Hepatocyte (in vitro differentiated cells): ENCODE data around the gene NARS2. TPM values are rescaled to one million over a fixed set of nuclear protein-coding genes. Genes with fewer than 3 reads are reported as not detected.

Experiments used
- DNase-seq: peaks from one replicate; pipeline ENCODE4 v3.0.0-alpha.2; 2016; ENCODE audit warnings: low spot score
- H2AFZ ChIP-seq: fragments of 200-600 bp; sonication (generic); 2 replicates; pipeline ENCODE4 v1.6.0; 2016; ENCODE audit warnings: antibody characterized with exemption, mild to moderate bottlenecking
- H3K27ac ChIP-seq: fragments of 200-600 bp; sonication (generic); 2 replicates; pipeline ENCODE4 v1.5.1; 2016; ENCODE audit warnings: mild to moderate bottlenecking
- H3K27me3 ChIP-seq: fragments of 200-600 bp; sonication (generic); 2 replicates; pipeline ENCODE4 v1.6.1; 2016
- H3K36me3 ChIP-seq: fragments of 200-600 bp; sonication (generic); replicated peaks from 2 replicates; pipeline ENCODE4 v1.5.1; 2016; ENCODE audit warnings: low read depth; ENCODE audit not compliant: insufficient read depth
- H3K4me1 ChIP-seq: fragments of 200-600 bp; sonication (generic); 2 replicates; pipeline ENCODE4 v1.5.1; 2016; ENCODE audit warnings: mild to moderate bottlenecking, moderate library complexity; ENCODE audit not compliant: insufficient read depth
- H3K4me2 ChIP-seq: fragments of 200-600 bp; sonication (generic); 2 replicates; pipeline ENCODE4 v1.6.0; 2016
- H3K4me3 ChIP-seq: fragments of 200-600 bp; sonication (generic); 2 replicates; pipeline ENCODE4 v1.5.1; 2016; ENCODE audit warnings: mild to moderate bottlenecking
- H3K79me2 ChIP-seq: fragments of 200-600 bp; sonication (generic); 2 replicates; pipeline ENCODE4 v1.6.0; 2017; ENCODE audit warnings: mild to moderate bottlenecking
- H3K9me2 ChIP-seq: fragments of 200-600 bp; sonication (generic); replicated peaks from 2 replicates; pipeline ENCODE4 v1.6.0; 2017; ENCODE audit warnings: mild to moderate bottlenecking; ENCODE audit not compliant: insufficient read depth
- H3K9me3 ChIP-seq: fragments of 200-600 bp; sonication (generic); 2 replicates; pipeline ENCODE4 v1.5.1; 2016; ENCODE audit warnings: low read depth, mild to moderate bottlenecking
- H4K20me1 ChIP-seq: fragments of 200-600 bp; sonication (generic); 2 replicates; pipeline ENCODE4 v1.6.0; 2016; ENCODE audit warnings: mild to moderate bottlenecking; ENCODE audit not compliant: insufficient read depth, poor library complexity, severe bottlenecking
- EZH2 ChIP-seq: fragments of 200-600 bp; sonication (generic); IDR thresholded peaks from 2 replicates; pipeline ENCODE4 v1.6.1; 2016; ENCODE audit warnings: antibody characterized with exemption, mild to moderate bottlenecking, borderline replicate concordance
- EZH2phosphoT487 ChIP-seq: fragments of 200-600 bp; sonication (generic); IDR thresholded peaks from one replicate; pipeline ENCODE4 v1.6.1; 2018; ENCODE audit warnings: antibody characterized with exemption, mild to moderate bottlenecking, low read depth, moderate library complexity; ENCODE audit not compliant: unreplicated experiment, severe bottlenecking
- WGBS: methylation state at CpG from one replicate; pipeline ENCODE4 v1.1.6; 2016; ENCODE audit warnings: low lambda C conversion rate; ENCODE audit errors: missing lambda C conversion rate; 5-methylcytosine and 5-hydroxymethylcytosine counted together
- polyA plus RNA-seq: library from polyadenylated mRNA; unstranded; fragments of >200 nt; fragmentation: Nextera tagmentation; extraction: Ambion mirVana; gene quantifications from 2 replicates; pipeline ENCODE4 v1.2.1, GENCODE V29; 2016
- total RNA-seq: library from RNA; depleted of rRNA; stranded (reverse); fragments of >200 nt; gene quantifications from 2 replicates; pipeline ENCODE4 v1.2.3, GENCODE V29; 2014
- TF ChIP-seq, protein P1 (sequence below): fragments of 200-600 bp; sonication (generic); IDR thresholded peaks from 2 replicates; pipeline ENCODE4 v1.5.1; 2016; ENCODE audit warnings: antibody characterized with exemption, mild to moderate bottlenecking; ENCODE audit not compliant: poor library complexity

NARS2 gene
- total and polyA plus RNA-seq, 2 experiments from 2014 or later: 17.5 to 19.1 TPM

GRCh38 chr11:78429209-78429608 lies 145.5 kb downstream of the NARS2 start:
- TF ChIP-seq EZH2phosphoT487 (no peak), EZH2 (no peak)
- TF ChIP-seq, protein P1, sequence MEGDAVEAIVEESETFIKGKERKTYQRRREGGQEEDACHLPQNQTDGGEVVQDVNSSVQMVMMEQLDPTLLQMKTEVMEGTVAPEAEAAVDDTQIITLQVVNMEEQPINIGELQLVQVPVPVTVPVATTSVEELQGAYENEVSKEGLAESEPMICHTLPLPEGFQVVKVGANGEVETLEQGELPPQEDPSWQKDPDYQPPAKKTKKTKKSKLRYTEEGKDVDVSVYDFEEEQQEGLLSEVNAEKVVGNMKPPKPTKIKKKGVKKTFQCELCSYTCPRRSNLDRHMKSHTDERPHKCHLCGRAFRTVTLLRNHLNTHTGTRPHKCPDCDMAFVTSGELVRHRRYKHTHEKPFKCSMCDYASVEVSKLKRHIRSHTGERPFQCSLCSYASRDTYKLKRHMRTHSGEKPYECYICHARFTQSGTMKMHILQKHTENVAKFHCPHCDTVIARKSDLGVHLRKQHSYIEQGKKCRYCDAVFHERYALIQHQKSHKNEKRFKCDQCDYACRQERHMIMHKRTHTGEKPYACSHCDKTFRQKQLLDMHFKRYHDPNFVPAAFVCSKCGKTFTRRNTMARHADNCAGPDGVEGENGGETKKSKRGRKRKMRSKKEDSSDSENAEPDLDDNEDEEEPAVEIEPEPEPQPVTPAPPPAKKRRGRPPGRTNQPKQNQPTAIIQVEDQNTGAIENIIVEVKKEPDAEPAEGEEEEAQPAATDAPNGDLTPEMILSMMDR: no peak
- H3K9me3 ChIP-seq: no peaks in the 10 kb centered on the region
- H2AFZ ChIP-seq: no peak overlapping the region
- H3K4me1 ChIP-seq: no peaks in the 10 kb centered on the region
- H4K20me1 ChIP-seq: no peaks in the 10 kb centered on the region
- no peak for DNase-seq
- H3K4me3 ChIP-seq: no peak overlapping the region
- H3K27me3 ChIP-seq: no peaks in the 10 kb centered on the region
- no peak overlapping the region for H3K27ac ChIP-seq
- no peaks in the 10 kb centered on the region for H3K36me3 ChIP-seq
- H3K9me2 ChIP-seq: no peaks in the 10 kb centered on the region
- H3K79me2 ChIP-seq: no peaks in the 10 kb centered on the region
- no peak overlapping the region for H3K4me2 ChIP-seq

DNA sequence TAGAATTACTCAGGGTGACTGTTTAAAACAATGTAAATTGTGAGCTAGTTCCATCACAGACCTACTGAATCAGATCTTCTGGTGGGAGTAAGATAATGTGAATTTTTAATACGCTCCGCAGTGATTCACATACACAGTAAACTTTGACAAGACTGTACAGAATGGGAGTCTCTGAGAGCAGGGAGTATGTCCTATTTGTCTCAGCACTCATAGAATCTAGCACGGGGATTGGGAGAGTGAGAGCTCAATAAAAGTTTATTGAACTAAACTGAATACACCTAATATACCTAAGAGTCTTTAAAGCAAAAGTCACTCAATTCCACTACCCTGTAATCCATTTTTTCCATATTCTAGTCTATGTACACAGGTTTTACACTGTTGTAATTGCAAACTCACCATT lies 145.9 kb downstream of the NARS2 start:
- Histone ChIP-seq H2AFZ (no peak overlapping the region), H3K36me3 (no peaks in the 10 kb centered on the region), H3K4me1 (no peaks in the 10 kb centered on the region), H3K79me2 (no peaks in the 10 kb centered on the region), H3K9me2 (no peaks in the 10 kb centered on the region), H4K20me1 (no peaks in the 10 kb centered on the region), H3K9me3 (no peaks in the 10 kb centered on the region), H3K4me3 (no peak overlapping the region), H3K4me2 (no peak overlapping the region), H3K27me3 (no peaks in the 10 kb centered on the region), H3K27ac (no peak overlapping the region)
- no peak for DNase-seq
- 76% methylated on average over 3 of the region's 3 CpGs for WGBS
- no peak for TF ChIP-seq EZH2phosphoT487
- TF ChIP-seq EZH2: no peak
- TF ChIP-seq, protein P1: no peak

DNA sequence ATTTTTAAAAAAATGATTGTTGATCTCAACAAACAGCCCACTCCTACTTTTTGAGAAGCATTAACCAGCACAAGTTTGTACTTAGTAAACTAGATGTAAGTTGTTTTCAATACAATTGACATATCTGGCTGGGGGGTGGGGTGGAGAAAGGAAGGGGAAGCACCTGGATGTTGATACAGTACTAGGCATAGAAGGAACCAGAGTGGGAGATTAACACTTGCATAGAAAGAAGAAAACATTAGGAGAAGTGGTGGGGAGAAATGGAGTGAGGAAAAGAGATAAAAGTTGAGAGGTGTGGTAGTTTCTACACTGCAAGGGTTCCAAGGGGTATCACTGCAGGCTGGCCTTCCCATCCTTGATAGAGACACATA lies 146.4 kb downstream of the NARS2 start:
- TF ChIP-seq EZH2: no peak
- TF ChIP-seq, protein P1: no peak
- no peak for TF ChIP-seq EZH2phosphoT487
- no peak overlapping the region for H3K4me2 ChIP-seq
- no peaks in the 10 kb centered on the region for H3K36me3 ChIP-seq
- no peaks in the 10 kb centered on the region for H3K9me2 ChIP-seq
- no peak overlapping the region for H3K4me3 ChIP-seq
- H3K79me2 ChIP-seq: no peaks in the 10 kb centered on the region
- no peak for DNase-seq
- no peaks in the 10 kb centered on the region for H3K9me3 ChIP-seq
- no peak overlapping the region for H2AFZ ChIP-seq
- H3K27ac ChIP-seq: no peak overlapping the region
- H4K20me1 ChIP-seq: no peaks in the 10 kb centered on the region
- H3K4me1 ChIP-seq: no peaks in the 10 kb centered on the region
- H3K27me3 ChIP-seq: no peaks in the 10 kb centered on the region

- H3K36me3 ChIP-seq: no peaks in the 10 kb centered on the region
Measured at GRCh38 chr11:78427615-78428265, 146.9 kb downstream of the NARS2 start.

More at GRCh38 chr11:78427615-78428265, 146.9 kb downstream of the NARS2 start:
- Histone ChIP-seq H3K9me3 (no peaks in the 10 kb centered on the region), H3K9me2 (no peaks in the 10 kb centered on the region), H3K79me2 (no peaks in the 10 kb centered on the region), H3K27me3 (no peaks in the 10 kb centered on the region), H4K20me1 (no peaks in the 10 kb centered on the region), H3K4me2 (no peak overlapping the region), H3K27ac (no peak overlapping the region), H3K4me3 (no peak overlapping the region), H3K4me1 (no peaks in the 10 kb centered on the region), H2AFZ (no peak overlapping the region)
- no peak for DNase-seq
- 92% methylated on average over 11 of the region's 11 CpGs for WGBS
- TF ChIP-seq EZH2 (no peak), EZH2phosphoT487 (no peak)
- TF ChIP-seq, protein P1: no peak
